NCI-H2227 treated with DMSO at 0.1 percent for 48 hours (cell line): ENCODE results near the gene DYRK2.
"Not testable (repeated sequence)": the region's sequence is repeated elsewhere in the genome, so short reads cannot be mapped to it uniquely, and the experiment has no call there.

Source experiments
- DNase-seq: peaks from one replicate; lab custom pipeline; 2025; lab: John Stamatoyannopoulos, UW

The DYRK2 gene

GRCh38 chr12:67671419-67671818 is 22.9 kb downstream of the DYRK2 start:
- no peak for DNase-seq

- DNase-seq, result no peak
Measured at GRCh38 chr12:67671892-67672291, 23.3 kb downstream of the DYRK2 start.

DNA sequence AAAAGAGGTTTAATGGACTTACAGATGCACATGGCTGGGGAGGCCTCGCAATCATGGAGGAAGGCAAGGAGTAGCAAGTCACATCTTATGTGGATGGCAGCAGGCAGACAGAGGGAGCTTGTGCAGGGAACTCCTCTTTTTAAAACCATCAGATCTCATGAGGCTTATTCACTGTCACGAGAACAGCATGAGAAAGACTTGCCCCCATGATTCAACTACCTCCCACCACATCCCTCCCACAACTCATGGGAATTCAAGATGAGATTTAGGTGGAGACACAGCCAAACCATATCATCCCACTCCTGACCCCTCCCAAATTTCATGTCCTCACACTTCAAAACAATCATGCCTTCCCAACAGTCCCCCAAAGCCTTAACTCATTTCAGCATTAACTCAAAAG is 24.0 kb downstream of the DYRK2 start:
- not testable (repeated sequence) for DNase-seq

DNA sequence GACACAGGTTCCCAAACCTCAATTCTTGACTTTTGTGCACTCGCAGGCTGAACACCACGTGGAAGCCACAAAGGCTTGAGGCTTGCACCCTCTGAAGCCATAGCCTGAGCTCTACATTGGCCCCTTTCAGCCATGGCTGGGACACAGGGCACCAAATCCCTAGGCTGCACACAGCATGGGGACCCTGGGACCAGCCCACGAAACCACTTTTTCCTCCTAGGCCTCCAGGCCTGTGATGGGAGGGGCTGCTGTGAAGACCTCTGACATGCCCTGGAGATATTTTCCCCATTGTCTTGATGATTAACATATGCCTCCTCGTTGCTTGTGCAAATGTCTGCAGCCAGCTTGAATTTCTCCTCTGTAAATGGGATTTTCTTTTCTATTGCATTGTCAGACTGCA is 25.0 kb downstream of the DYRK2 start:
- not testable (repeated sequence) for DNase-seq

GRCh38 chr12:67674417-67674816 is 25.9 kb downstream of the DYRK2 start:
- DNase-seq, result no peak

GRCh38 chr12:67676624-67677023 is 28.1 kb downstream of the DYRK2 start:
- DNase-seq, result no peak

DNA sequence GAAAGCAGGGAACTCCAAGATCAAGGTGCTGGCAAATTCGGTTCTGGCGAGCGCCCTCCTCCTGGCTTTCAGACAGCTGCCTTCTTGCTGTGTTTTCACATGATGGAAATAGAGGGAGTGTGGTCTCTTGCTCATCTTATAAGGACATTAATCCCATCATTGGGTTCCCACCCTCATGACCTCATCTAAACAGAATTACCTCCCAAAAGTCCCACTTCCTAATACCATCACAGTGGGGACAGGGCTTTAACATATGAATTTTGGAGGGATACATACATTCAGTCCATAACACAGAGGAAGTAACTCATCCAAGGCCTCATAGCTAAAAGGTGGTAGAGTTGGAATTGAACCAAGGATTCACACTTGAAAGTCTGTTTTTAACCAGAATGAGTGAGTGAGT is 28.6 kb downstream of the DYRK2 start:
- DNase-seq, result no peak

DNA sequence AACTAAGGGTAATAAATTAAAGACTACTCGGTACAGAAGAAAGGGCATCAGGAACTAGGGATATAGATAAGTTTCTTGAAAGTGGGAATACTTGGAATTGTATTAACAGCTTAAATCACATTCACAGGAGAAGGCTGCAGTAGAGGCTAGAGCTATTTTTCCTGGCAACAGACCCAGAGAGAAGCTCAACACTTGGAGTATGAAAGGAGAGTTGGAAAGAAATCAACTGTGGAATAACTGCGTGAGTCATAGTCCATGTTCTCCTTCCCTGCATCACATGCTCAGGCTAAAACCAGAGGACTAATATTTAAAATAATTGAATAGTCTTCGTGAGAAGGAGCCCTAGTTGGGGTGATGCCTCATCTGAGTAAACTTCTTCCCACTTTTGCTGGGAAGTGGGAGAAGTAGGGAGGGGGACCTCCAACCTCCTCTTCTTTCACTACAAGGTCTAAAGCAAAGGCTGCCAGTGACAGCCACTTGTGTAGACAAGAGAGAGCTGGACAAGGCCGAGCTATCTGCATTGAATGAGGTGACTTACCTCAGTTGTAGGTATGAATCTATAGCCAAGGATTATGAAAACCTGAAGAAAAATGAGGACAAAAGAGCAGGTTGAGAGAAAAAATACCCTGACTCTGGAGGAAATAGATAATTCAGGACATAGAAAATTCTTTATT is 32.7 kb downstream of the DYRK2 start:
- DNase-seq, result no peak

DNA sequence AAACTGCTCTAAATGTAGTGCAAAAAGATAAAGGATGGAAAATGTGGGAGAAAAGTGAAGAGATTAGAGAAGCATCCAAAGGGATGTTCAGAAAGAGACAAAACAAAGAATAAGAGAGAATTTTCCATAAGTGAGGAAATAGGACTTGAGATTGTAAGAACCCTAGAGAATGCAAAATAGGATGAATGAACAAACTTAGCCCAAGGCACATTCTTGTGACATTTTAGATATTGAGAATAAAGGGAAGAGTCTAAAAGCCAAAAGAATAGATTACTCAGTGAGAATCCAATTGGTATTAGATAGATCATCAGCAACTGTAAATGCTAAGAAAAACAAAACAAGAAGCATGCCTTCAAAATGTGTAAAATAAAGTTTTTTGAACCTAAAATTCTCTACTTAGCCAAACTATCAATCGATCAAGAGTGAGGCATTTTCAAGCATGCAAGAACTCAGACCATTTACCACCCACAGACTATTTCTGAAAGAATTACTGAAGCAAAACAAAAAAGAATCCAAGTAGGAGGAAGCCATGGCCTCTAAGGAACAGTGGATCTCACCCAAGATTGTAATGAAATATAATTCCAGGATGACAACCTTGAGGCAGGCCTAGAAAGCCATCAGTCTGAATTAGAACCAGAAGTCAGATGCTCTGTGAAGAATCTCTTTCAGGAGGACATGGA is 33.5 kb downstream of the DYRK2 start:
- DNase-seq, result no peak

DNA sequence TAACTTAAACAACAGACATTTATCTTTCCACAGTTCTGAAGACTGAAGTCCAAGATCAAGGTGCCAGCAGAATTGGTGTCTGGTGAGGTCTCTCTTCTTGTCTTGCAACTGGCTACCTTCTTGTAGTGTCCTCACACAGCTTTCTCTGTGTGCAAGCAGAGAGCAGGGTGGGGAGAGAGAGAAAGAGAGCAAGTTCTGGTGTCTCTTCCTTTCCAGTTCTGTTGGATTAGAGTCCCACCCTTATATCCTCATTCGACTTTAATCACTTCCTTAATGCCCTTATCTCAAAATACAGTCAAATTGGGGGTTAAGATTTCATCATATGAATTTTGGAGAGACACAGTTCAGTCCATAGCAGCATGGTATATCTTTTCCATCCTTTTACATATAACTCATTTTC is 40.8 kb downstream of the DYRK2 start:
- no peak for DNase-seq

DNA sequence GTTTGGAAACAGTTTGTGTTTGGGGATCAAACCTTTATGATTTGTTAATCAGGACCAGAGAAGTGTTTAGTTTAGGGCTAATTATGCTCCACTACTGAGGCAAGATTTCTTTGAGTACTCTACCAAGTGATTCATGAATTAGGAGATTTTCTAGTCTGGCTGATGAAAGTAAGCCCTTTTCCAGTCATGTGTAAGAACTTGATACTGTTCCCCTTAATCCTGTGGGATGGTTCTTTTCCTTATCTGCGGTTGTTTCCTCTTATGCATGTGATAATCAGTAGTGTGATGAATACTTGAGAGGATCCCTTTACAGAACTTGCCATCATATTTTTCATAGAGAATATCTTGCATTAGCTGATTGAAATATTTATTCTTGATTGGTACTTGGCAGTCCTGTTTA is 42.1 kb downstream of the DYRK2 start:
- DNase-seq, result no peak

GRCh38 chr12:67691220-67691619 is 42.7 kb downstream of the DYRK2 start:
- no peak for DNase-seq

DNA sequence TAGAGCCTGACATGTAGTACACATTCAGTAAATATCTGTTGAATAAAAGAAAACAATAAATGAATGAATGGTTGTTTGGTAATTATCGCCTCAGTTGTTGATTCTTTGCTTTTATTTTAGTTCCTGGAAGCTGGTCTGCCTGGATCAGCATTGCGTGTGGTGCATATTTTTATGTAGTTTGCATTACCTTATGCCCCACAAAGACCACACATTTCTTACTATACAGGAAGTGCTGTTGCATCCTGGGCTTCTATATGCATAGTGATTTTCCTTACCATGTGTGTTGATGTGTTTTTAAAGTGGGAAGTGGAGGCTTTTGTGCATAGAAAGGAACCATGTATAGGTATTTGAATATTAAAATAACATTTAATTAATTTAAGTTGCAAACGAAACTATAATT is 43.6 kb downstream of the DYRK2 start:
- no peak for DNase-seq

DNA sequence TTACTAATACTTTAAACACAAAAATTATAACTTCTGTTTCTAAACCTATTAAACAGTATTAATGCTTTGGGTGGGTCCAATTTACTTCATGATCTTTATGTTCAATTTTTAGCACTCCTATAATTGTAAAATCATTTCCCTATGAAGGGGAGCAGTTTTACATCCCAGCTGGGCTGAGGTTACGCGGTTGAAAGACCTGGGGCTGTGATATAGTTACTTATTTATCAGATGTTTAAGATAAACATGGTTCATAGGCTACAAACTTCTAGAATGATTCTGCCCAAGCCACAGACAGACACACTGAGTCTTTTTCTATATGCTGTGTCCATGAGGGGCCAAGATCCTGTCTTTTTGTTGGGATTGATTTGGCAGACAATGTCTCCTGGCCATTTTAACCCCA is 44.4 kb downstream of the DYRK2 start:
- no peak for DNase-seq

GRCh38 chr12:67693894-67694293 is 45.3 kb downstream of the DYRK2 start:
- DNase-seq, result no peak

- no peak for DNase-seq
Measured at GRCh38 chr12:67694306-67694900, 45.9 kb downstream of the DYRK2 start.

GRCh38 chr12:67695974-67696373 is 47.4 kb downstream of the DYRK2 start:
- no peak for DNase-seq

DNA sequence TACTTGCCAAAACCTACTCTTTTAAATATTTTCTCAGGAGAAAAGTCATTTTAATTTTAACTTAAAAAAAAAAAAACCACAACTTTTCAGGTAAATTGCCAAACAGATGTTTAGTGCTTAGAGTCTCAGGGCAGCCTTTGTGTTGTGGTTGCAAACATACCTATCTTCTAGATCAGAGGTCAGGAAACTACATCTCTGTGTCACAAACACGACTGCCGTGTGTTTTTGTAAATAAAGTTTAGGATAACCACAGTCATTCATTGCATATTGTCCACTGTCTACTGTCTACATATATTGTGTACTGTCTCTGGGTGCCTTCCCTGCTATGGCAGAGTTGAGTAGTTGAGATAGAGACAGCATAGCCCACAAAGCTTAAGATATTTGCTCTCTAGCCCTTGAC is 48.9 kb downstream of the DYRK2 start:
- DNase-seq, result no peak

- DNase-seq, result no peak
Measured at GRCh38 chr12:67697967-67698366, 49.4 kb downstream of the DYRK2 start.

GRCh38 chr12:67698672-67699581 is 50.4 kb downstream of the DYRK2 start:
- no peak for DNase-seq

DNA sequence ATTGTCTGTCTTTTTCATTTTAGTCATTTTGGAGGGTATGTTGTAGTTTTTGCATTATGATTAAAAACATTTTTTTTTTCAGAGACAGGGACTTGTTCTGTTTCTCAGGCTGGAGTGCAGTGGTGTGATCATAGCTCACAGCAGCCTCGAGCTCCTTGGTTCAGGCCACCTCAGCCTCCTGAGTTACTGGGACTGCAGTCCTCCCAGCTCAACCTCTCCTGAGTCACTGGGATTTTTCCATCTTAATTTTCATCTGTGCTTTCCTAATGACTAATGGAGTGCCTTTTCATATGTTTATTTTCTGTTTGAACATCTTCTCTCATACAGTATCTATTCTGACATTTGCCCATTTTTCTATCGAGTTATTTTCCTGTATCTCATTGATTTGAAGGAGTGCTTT is 52.6 kb downstream of the DYRK2 start:
- no peak for DNase-seq

DNA sequence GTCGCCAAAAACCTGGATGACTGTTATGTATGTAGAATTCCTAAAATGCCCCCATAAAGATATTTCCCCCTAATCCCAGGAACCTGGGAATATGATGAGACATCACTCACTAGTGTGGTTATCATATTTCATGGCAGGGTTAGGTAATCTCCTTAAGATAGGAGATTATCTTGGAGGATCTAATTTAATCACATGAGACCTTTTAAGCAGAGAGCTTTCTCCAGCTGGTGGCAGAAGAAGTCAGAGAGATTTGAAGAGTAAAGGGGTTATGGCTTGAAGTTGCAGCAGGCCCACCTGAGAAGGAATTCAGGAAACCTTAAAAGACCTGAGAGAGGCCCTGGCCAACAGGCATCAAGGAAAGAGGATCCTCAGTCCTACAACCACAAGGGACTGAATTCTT is 53.6 kb downstream of the DYRK2 start:
- no peak for DNase-seq

DNA sequence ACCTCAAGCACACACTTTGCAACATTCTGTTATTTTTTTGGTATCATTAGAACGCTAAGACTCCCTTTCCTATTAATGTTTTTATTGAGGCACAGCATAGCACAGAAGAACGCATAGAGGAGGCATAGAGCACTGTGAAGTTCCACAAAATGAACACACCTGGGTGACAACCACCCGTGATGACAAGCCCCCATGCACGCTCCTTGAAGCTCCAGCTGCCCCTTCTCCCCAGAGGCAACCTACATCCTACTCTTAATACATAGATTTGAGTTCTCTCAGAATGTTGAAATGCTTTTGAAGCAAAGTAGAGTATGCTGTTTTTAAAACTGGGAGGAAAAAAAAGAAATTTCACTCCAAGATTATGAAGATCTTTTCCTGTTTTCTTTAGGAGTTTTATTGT is 55.5 kb downstream of the DYRK2 start:
- DNase-seq, result no peak
